BJ (cell line): ENCODE data around the gene CIB2. TPM values are rescaled to one million over a fixed set of nuclear protein-coding genes. Genes with fewer than 3 reads are reported as not detected.

Experiments
- CTCF ChIA-PET: fragments of 350-600 bp; formaldehyde crosslinking; extraction: SDS; loops from one replicate; lab custom pipeline; 2021; ENCODE audit warnings: antibody characterized with exemption, inconsistent platforms; lab: Yijun Ruan, JAX
- POLR2A ChIA-PET: fragments of 300-600 bp; sonication (Branson Sonifier 250); formaldehyde crosslinking; extraction: SDS; loops from one replicate; lab custom pipeline; 2021; ENCODE audit warnings: antibody characterized with exemption; lab: Charles Lee
- DNase-seq: peaks from one replicate; pipeline ENCODE4 v3.0.0-alpha.2; 2011; ENCODE audit warnings: low read depth
- H3K27me3 ChIP-seq: 2 replicates; pipeline ENCODE4 v1.6.0; 2011; ENCODE audit warnings: low read length; ENCODE audit not compliant: control insufficient read depth, insufficient read depth
- H3K36me3 ChIP-seq: 2 replicates; pipeline ENCODE4 v1.5.1; 2011; ENCODE audit warnings: low read length; ENCODE audit not compliant: control insufficient read depth, insufficient read depth
- H3K4me3 ChIP-seq: 2 replicates; pipeline ENCODE4 v1.5.1; 2011; ENCODE audit warnings: low read depth, mild to moderate bottlenecking, control low read depth, low read length
- CTCF ChIP-seq: IDR thresholded peaks from 2 replicates; pipeline ENCODE4 v1.5.1; 2011; ENCODE audit warnings: low read depth, mild to moderate bottlenecking, control low read depth, inconsistent platforms, low read length, moderate library complexity; ENCODE audit not compliant: insufficient read depth
- polyA plus RNA-seq: library from polyadenylated mRNA; depleted of rRNA; stranded (reverse); fragments of >200 nt; gene quantifications from 2 replicates; pipeline ENCODE4 v1.2.3, GENCODE V29; 2011

The CIB2 gene
- polyA plus RNA-seq, 1 experiment = 7.4 TPM

- CTCF ChIA-PET = interaction anchor here (0.8 to 14.4 kb wide), 32 partner anchors 8 to 207 kb away, joined by 3 to 282 read pairs (median 6); partner anchors contain the start of genes CIB2 and SKIC8
- Histone ChIP-seq H3K36me3 (no peaks in the 10 kb centered on the region), H3K4me3 (no peak overlapping the region), H3K27me3 (no peaks in the 10 kb centered on the region)
- TF ChIP-seq CTCF = no peak
- POLR2A ChIA-PET = no interaction called here
- no peak for DNase-seq
Observed at GRCh38 chr15:78109156-78109555, 22.1 kb downstream of the CIB2 start.

GRCh38 chr15:78108300-78109084 lies 22.8 kb downstream of the CIB2 start:
- POLR2A ChIA-PET = no interaction called here
- Histone ChIP-seq H3K36me3 (no peaks in the 10 kb centered on the region), H3K27me3 (no peaks in the 10 kb centered on the region), H3K4me3 (no peak overlapping the region)
- TF ChIP-seq CTCF = peak; percentile 97
- CTCF ChIA-PET = interaction anchor here (0.6 to 14.4 kb wide), 59 partner anchors 9 to 830 kb away, joined by 3 to 282 read pairs (median 4); partner anchors contain the start of genes CIB2, SH2D7 and SKIC8
- DNase-seq = no peak

DNA sequence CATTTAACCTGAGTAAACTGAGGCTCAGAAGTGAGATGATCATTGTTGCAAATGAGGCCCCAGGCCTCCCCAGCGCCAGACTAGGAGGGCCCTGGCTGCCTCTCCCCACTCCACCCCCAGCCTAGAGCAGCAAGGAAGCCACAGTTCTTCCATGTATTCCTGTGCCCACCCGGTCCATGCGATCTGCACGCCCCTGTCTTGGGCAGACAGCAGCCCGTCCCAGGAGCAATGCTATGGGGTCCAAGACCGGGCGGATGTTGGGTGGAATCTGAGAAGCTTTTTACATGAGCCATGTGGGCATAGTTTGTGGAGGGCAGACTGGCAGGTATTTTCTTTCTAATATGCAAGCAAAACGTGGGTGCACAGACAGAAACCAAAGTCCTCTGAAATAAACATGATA lies 23.8 kb downstream of the CIB2 start:
- no peaks in the 10 kb centered on the region for H3K27me3 ChIP-seq
- TF ChIP-seq CTCF = no peak
- CTCF ChIA-PET = interaction anchor here (0.7 to 14.4 kb wide), 22 partner anchors 10 to 199 kb away, joined by 3 to 282 read pairs (median 8); partner anchors contain the start of gene SH2D7
- H3K4me3 ChIP-seq = no peak overlapping the region
- H3K36me3 ChIP-seq = no peaks in the 10 kb centered on the region
- DNase-seq = no peak
- POLR2A ChIA-PET = no interaction called here

DNA sequence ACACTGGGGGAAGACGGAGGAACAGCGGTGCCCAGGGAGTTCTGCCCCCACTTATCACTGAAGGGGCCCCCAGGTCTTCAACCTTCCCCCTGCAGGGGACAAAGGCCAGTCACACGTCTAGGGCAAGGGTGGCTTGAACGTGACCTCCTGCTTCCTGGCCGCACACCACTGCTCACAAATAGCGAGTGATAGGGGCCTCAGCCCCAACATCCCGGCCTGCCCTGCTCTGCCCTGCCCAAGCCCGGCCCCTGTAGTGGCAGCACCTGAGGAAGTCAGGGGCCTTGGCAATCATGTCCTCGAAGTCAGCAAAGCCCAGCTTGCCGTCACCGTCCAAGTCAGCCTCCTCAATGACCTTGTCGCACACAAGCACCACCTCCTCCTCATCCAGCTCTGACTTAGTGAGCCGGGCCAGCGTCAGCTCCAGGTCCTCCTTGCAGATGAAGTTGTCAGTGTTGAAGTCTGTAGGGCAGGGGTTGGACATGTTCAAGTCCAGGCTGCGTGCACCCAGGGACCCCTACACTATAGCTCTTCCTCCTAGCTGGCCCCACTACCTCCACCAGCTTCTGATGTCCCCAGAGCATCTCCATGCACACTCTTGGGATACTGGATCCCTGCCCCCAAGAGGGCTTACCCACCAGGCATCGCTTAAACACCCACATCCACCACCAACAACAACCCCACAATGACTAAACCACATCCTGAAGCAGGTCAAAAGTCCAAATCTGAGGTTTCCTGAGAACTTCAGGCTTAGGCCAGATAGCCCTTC lies 25.6 kb downstream of the CIB2 start:
- TF ChIP-seq CTCF = no peak
- no peak for DNase-seq
- ChIA-PET POLR2A (no interaction called here), CTCF (interaction anchor here (1.0 to 14.4 kb wide), 7 partner anchors 12 to 147 kb away, joined by 3 to 282 read pairs (median 25); partner anchors contain the start of gene SH2D7)
- no peaks in the 10 kb centered on the region for H3K27me3 ChIP-seq
- H3K4me3 ChIP-seq = no peak overlapping the region
- no peaks in the 10 kb centered on the region for H3K36me3 ChIP-seq
